ENCODE results near the gene EXOC4. TPM values are rescaled to one million over a fixed set of nuclear protein-coding genes. Genes with fewer than 3 reads are reported as not detected.

Gene EXOC4
- total and polyA plus RNA-seq, 2 of the 8 experiments (the other 6 are each of a cell fraction or from before 2014, with no cell fraction given) = 27.0 to 67.3 TPM

- no peak for TF ChIP-seq CEBPB (IDR thresholded peaks at IDR 0.05; ENCODE audit: low read depth, low read length)
- TF ChIP-seq BRCA1 (IDR thresholded peaks at IDR 0.05; ENCODE audit: low read depth, low read length) = no peak
- TF ChIP-seq KDM1A (IDR thresholded peaks at IDR 0.05; ENCODE audit: borderline replicate concordance, low read length) = no peak
- TF ChIP-seq MAFK (IDR thresholded peaks at IDR 0.05; ENCODE audit: low read depth, low read length) = no peak
- TF ChIP-seq CBX8 (IDR thresholded peaks at IDR 0.05; ENCODE audit: borderline replicate concordance, low read depth, low read length) = no peak
- TF ChIP-seq RFX5 (IDR thresholded peaks at IDR 0.05; ENCODE audit: borderline replicate concordance, low read depth, low read length) = no peak
- TF ChIP-seq TCF12 (IDR thresholded peaks at IDR 0.05; ENCODE audit: low read depth, low read length) = no peak
Measured at GRCh38 chr7:134114992-134115391, 862.1 kb downstream of the EXOC4 start (continued).

Small RNAs within 50 kb of the gene (microRNA-seq; reads per million reads assigned to microRNA genes)
- 0 reads per million in 2 experiments for gene MIR6133 (ENCODE audit: borderline microRNAs expressed in 2 of 2, borderline number of aligned reads in 2 of 2, borderline replicate concordance in 1 of 2)

Small RNAs within 50 kb of the gene (small RNA-seq; reads per million reads assigned to genes)
- not detected for gene MIR6133 (ENCODE audit: insufficient read depth)

Other genes with a start within 250 kb of the EXOC4 start
- 133 and 137 TPM in 2 replicates for gene CHCHD3, start 171.0 kb upstream of the EXOC4 start, total RNA-seq (2021; fragmentation: NEBNext Ultra II Directional; extraction: Animal tissue kit (Norgen Biotek cat#: 25700))
- 29.4 and 42.9 TPM in 2 replicates for gene CHCHD3, start 171.0 kb upstream of the EXOC4 start, polyA plus RNA-seq (2011; rRNA removed)